Endothelial cell of umbilical vein (primary cell): ENCODE measurements around the gene EML3. TPM values are rescaled to one million over a fixed set of nuclear protein-coding genes. Genes with fewer than 3 reads are reported as not detected.

ENCODE experiments used
- BruUV-seq: library from RNA; stranded (reverse); fragments of 400-500 nt; replicated peaks from 2 replicates; lab custom pipeline; 2021; lab: Mats Ljungman, UMichigan
- CTCF ChIA-PET: fragments of 300-600, 350-600 bp; sonication (Branson Sonifier 250); formaldehyde crosslinking; loops from one replicate; lab custom pipeline; 2021; ENCODE audit warnings: antibody characterized with exemption, inconsistent platforms; lab: Charles Lee
- POLR2A ChIA-PET: fragments of 300-600, 350-600 bp; sonication (Branson Sonifier 250); formaldehyde crosslinking; loops from one replicate; lab custom pipeline; 2021; ENCODE audit warnings: antibody characterized with exemption, inconsistent platforms; lab: Charles Lee
- DNase-seq: peaks from one replicate; pipeline ENCODE4 v3.0.0-alpha.2; 2011; ENCODE audit warnings: low read depth, low spot score
- FAIRE-seq: peaks from 2 replicates; lab custom pipeline; 2011; peaks lifted over from hg19 to GRCh38; lab: Jason Lieb, UNC
- H2AFZ ChIP-seq: 2 replicates; pipeline ENCODE4 v1.6.0; 2012; ENCODE audit warnings: low read depth, low read length, control low read depth, inconsistent platforms
- H3K27ac ChIP-seq: 2 replicates; pipeline ENCODE4 v1.5.1; 2011; ENCODE audit warnings: low read depth, mild to moderate bottlenecking, control low read depth, low read length, moderate library complexity; ENCODE audit not compliant: insufficient read depth
- H3K27me3 ChIP-seq, 2 experiments: 2 replicates each; pipeline versions ENCODE4 v1.6.0 to v1.6.1; 2011; ENCODE audit warnings: low read length in 2 of 2, mixed read lengths in 1 of 2; ENCODE audit not compliant: control insufficient read depth in 2 of 2, insufficient read depth in 2 of 2
- H3K36me3 ChIP-seq, 2 experiments: 2 replicates in 1 of 2; 3 replicates in 1 of 2; pipeline ENCODE4 v1.5.1; 2011; ENCODE audit warnings: low read length in 2 of 2, mild to moderate bottlenecking in 1 of 2, moderate library complexity in 1 of 2; ENCODE audit not compliant: control insufficient read depth in 2 of 2, insufficient read depth in 2 of 2; ENCODE audit errors: extremely low read depth in 1 of 2
- H3K4me1 ChIP-seq: 3 replicates; pipeline ENCODE4 v1.5.1; 2011; ENCODE audit warnings: mild to moderate bottlenecking, low read length; ENCODE audit not compliant: control insufficient read depth, insufficient read depth; ENCODE audit errors: extremely low read depth
- H3K4me2 ChIP-seq: 2 replicates; pipeline ENCODE4 v1.6.1; 2011; ENCODE audit warnings: low read length, control low read depth, mixed read lengths; ENCODE audit not compliant: insufficient read depth
- H3K4me3 ChIP-seq, 3 experiments: fragments of 200-600 bp in 1 of 3; sonication (generic), shearing (Covaris generic) in 1 of 3; replicated peaks in 1 of 3; 2 replicates each; pipeline ENCODE4 v1.5.1; 2011 to 2016; ENCODE audit warnings: control low read depth in 3 of 3, low read length in 3 of 3, mild to moderate bottlenecking in 2 of 3, inconsistent platforms in 1 of 3, low read depth in 1 of 3, moderate library complexity in 1 of 3; ENCODE audit not compliant: insufficient read depth in 1 of 3
- H3K79me2 ChIP-seq: 2 replicates; pipeline ENCODE4 v1.6.0; 2012; ENCODE audit warnings: low read length, inconsistent platforms; ENCODE audit not compliant: control insufficient read depth, insufficient read depth
- H3K9ac ChIP-seq: replicated peaks from 2 replicates; pipeline ENCODE3; 2011; ENCODE audit warnings: low read length, control low read depth; ENCODE audit not compliant: insufficient read depth; ENCODE audit errors: extremely low read depth
- H3K9me1 ChIP-seq: replicated peaks from 3 replicates; pipeline ENCODE4 v1.6.0; 2011; ENCODE audit warnings: mild to moderate bottlenecking, low read length; ENCODE audit not compliant: control insufficient read depth, insufficient read depth; ENCODE audit errors: extremely low read depth
- H3K9me3 ChIP-seq: replicated peaks from 2 replicates; pipeline ENCODE4 v1.5.1; 2012; ENCODE audit warnings: low read length, inconsistent platforms; ENCODE audit not compliant: control insufficient read depth, insufficient read depth
- H4K20me1 ChIP-seq: replicated peaks from 2 replicates; pipeline ENCODE3; 2011; ENCODE audit warnings: mild to moderate bottlenecking, low read length; ENCODE audit not compliant: control insufficient read depth, insufficient read depth; ENCODE audit errors: extremely low read depth
- CTCF ChIP-seq, 2 donors: IDR thresholded peaks; 1 replicate in 1 of 2; 2 replicates in 1 of 2; pipeline ENCODE4 v1.5.1; 2011; ENCODE audit warnings: low read length in 2 of 2, mild to moderate bottlenecking in 2 of 2, moderate library complexity in 2 of 2, control low read depth in 1 of 2, inconsistent platforms in 1 of 2, low read depth in 1 of 2; ENCODE audit not compliant: insufficient read depth in 1 of 2; ENCODE audit errors: extremely low read depth in 1 of 2
- EZH2 ChIP-seq: IDR thresholded peaks from 2 replicates; pipeline ENCODE4 v1.6.1; 2012; ENCODE audit warnings: borderline replicate concordance, low read depth, mild to moderate bottlenecking, moderate library complexity, low read length, inconsistent platforms; ENCODE audit not compliant: severe bottlenecking
- FOS ChIP-seq: IDR thresholded peaks from 2 replicates; pipeline ENCODE4 v1.6.1; 2011; ENCODE audit warnings: mild to moderate bottlenecking, low read length, moderate library complexity, borderline replicate concordance; ENCODE audit not compliant: insufficient read depth
- GATA2 ChIP-seq: IDR thresholded peaks from 2 replicates; pipeline ENCODE4 v1.7.0; 2011; ENCODE audit warnings: low read depth, mild to moderate bottlenecking, moderate library complexity, mixed read lengths, low read length; ENCODE audit not compliant: insufficient read length, insufficient read depth
- JUN ChIP-seq: IDR thresholded peaks from 2 replicates; pipeline ENCODE4 v1.6.1; 2011; ENCODE audit warnings: borderline replicate concordance, low read depth; ENCODE audit not compliant: insufficient read length, insufficient read depth
- MAX ChIP-seq: IDR thresholded peaks from 2 replicates; pipeline ENCODE4 v1.6.1; 2011; ENCODE audit not compliant: insufficient read depth, insufficient read length
- MYC ChIP-seq: IDR thresholded peaks from one replicate; pipeline ENCODE4 v1.6.1; 2011; ENCODE audit warnings: mild to moderate bottlenecking, low read depth, low read length
- POLR2A ChIP-seq: IDR thresholded peaks from 2 replicates; pipeline ENCODE4 v1.6.1; 2012; ENCODE audit warnings: low read depth, mild to moderate bottlenecking, control low read depth, low read length
- POLR2AphosphoS5 ChIP-seq: IDR thresholded peaks from 2 replicates; pipeline ENCODE4 v1.6.1; 2012; ENCODE audit warnings: low read depth, mild to moderate bottlenecking, control low read depth, low read length, moderate library complexity; ENCODE audit not compliant: insufficient read depth
- dilution Hi-C: fragments of 300-500 bp; cut with MboI; formaldehyde crosslinking; loops from one replicate; pipeline ENCODE4 v1.15.0; 2019; ENCODE audit warnings: low sequenced_read_pairs; ENCODE audit not compliant: extremely low pct_ligation_motif_present
- intact Hi-C: fragments of 100-400 bp; cut with micrococcal nuclease; formaldehyde crosslinking; loops from one replicate; pipeline ENCODE4 v1.10.0; 2022
- polyA plus RNA-seq, 4 experiments: library from polyadenylated mRNA; depleted of rRNA in 3 of 4; stranded (reverse) in 3 of 4; unstranded in 1 of 4; fragments of >200 nt; gene quantifications; 2 replicates each; pipeline versions ENCODE4 v1.2.1 to v1.2.3, GENCODE V29; 2011 to 2012; ENCODE audit warnings: missing spikeins in 1 of 4
- total RNA-seq: library from RNA; stranded (reverse); gene quantifications from 2 replicates; pipeline ENCODE4 v1.2.3, GENCODE V29; 2021

Gene EML3
- total and polyA plus RNA-seq, 2 donors (not counting 3 experiments of a cell fraction or from before 2014, with no cell fraction given) = 75.7 to 101 TPM

GRCh38 chr11:62622476-62623089, 10.0 kb upstream of the EML3 start:
- Histone ChIP-seq H3K4me3 (no peak overlapping the region), H3K9ac (peak overlapping the region; percentile 65), H3K9me3 (no peaks in the 10 kb centered on the region), H3K36me3 (peaks cover 8 to 23% of the 10 kb centered on the region in 2 experiments), H3K4me2 (peak overlapping the region; percentile 18), H3K4me1 (peaks cover 15% of the 10 kb centered on the region), H3K9me1 (no peaks in the 10 kb centered on the region), H4K20me1 (no peaks in the 10 kb centered on the region), H3K79me2 (peaks cover 6% of the 10 kb centered on the region), H3K27ac (peak overlapping the region; percentile 88), H2AFZ (peak overlapping the region; percentile 41), H3K27me3 (no peaks in the 10 kb centered on the region)
- intact Hi-C loops (loop anchor here (1.0 to 2.0 kb wide), 2 partner anchors 24 to 32 kb away; partner anchors contain the start of genes GANAB and TUT1), dilution Hi-C loops (no loop called here)
- TF ChIP-seq FOS (no peak), MYC (no peak), GATA2 (no peak), POLR2A (no peak), CTCF (IDR thresholded peaks at IDR 0.05; ENCODE audit: extremely low read depth in 1 of 2, insufficient read depth in 1 of 2, low read depth in 1 of 2, low read length in 2 of 2) (no peak), JUN (no peak), MAX (no peak), POLR2AphosphoS5 (no peak), EZH2 (no peak)
- no peak for FAIRE-seq
- no peak for DNase-seq
- CTCF ChIA-PET = interaction anchor here (0.5 to 2.2 kb wide), 6 partner anchors 10 to 228 kb away, joined by 3 to 30 read pairs (median 6); partner anchors contain the start of genes EML3, ROM1 and TUT1
- TSS peak; percentile 97 for BruUV-seq
- POLR2A ChIA-PET = interaction anchor here (1.1 to 3.1 kb wide), 3 partner anchors 21 to 42 kb away, joined by 5 to 14 read pairs (median 8); partner anchors contain the start of genes C11orf98, CSKMT, MTA2 and TUT1
